NB4 (cell line): ENCODE data around the gene FOXD4L6.
"Not testable (repeated sequence)": the region's sequence is repeated elsewhere in the genome, so short reads cannot be mapped to it uniquely, and the experiment has no call there.

ENCODE experiments used
- DNase-seq: peaks from one replicate; pipeline ENCODE4 v3.0.0; 2010; ENCODE audit warnings: low read depth
- H3K4me3 ChIP-seq: one replicate; pipeline ENCODE4 v1.5.1; 2011; ENCODE audit warnings: mild to moderate bottlenecking, low read depth, low read length, moderate library complexity

FOXD4L6 gene

DNA sequence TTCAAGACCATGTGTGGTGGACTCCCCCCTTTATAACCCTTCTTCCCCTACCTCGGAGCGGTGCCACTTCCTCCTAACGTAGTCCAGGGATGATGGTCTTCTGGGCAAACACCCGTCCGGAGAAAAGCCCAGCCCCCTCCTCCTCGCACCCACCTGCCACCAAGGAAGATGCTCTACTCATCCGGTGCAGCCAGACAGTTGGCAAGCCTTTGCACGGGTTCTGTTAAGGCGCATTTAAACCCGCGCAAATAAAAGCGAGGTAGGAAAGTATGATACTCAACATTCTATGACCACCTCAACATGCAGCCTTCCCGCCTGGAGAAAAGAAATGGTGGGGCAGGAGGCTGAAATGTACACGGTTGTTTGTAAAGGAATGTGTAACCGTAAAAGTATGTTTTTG, at the start of gene FOXD4L6:
Gene FOXD4L6, minus strand, starts transcription at position 101 of the 400 bp plus-strand sequence. CDS start 298 bp downstream, outside the sequence.
- DNase-seq, H3K4me3 ChIP-seq: not testable (repeated sequence)

DNA sequence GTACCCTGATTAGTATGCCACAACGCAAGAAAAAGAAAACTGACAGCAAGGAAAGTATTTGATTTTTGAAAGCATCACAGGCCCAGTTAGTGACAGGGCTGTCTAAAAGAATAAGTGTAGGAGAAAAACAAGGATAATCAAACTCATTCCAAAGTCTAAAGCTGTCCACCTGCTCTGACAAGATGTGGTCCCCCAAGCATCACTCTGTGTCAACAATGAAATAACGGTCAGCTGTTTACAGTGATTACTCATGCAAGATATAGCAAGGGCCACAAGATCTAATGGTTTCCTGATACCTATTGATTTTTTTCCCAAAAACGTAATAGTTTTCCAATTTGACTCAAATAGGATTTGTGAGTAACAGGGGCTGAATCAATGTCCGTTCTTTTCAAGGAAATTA, 46.5 kb upstream of the FOXD4L6 start:
- H3K4me3 ChIP-seq, DNase-seq: not testable (repeated sequence)

DNA sequence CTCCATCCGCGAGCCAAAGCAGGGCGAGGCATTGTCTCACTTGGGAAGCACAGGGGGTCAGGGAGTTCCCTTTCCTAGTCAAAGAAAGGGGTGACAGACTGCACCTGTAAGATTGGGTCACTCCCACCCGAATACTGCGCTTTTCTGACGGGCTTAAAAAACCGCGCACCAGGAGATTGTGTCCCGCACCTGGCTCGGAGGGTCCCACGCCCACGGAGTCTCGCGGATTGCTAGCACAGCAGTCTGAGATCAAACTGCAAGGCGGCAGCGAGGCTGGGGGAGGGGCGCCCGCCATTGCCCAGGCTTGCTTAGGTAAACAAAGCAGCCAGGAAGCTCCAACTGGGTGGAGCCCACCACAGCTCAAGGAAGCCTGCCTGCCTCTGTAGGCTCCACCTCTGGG, 21.6 kb upstream of the FOXD4L6 start:
- not testable (repeated sequence) for DNase-seq, H3K4me3 ChIP-seq

DNA sequence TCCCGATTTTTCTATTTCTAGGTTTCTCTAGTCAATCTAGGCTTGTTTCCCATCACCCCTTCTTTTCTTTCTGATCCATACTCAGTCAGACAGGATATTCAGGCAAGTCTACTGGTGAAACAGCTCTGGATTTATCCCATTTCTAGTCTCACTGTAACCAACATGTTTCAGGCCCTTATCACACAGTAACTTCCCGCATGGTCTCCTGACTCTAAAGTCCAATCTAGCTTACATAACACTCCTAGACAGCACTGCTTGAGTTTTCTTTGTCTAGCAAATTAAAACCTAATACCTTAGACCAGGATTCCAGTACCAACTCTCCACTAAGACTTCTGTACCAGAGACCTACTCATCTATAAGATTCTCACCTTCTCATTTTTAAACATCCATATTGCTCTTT, 13.4 kb upstream of the FOXD4L6 start:
- DNase-seq, H3K4me3 ChIP-seq: not testable (repeated sequence)

DNA sequence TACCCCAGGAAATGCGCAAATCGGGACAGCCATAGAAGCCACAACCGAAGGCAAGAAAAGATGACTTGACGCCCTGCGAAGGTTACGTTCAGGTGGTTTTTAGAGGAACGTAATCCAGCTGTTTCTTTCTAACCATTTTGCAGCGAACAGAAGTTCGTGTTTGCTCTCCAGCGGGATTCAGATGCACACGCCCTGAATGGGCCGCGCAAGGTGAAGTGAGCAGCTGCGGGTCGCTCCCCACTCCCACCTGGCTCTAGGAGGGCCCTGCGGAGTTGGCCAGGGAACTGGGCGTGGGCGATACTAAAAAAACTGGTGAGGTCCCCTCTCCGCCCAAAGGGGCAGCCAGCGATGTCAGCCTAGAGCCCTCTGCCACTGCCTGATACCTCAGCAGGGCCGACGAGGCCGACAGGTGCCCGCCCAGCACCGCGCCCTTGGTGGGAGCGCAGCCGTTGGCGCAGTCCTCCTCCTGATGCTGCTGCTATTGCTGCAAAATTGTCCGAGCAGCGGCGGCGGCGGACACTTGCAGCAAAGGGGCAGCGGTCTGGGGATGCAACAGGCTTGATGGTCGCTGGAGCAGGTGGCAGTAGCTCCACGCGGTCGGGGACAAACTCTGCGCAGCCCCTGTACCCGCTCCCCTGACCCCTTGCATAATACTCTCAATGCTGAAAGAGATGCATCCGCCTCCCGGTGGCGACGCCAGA, 1.6 kb downstream of the FOXD4L6 start:
- not testable (repeated sequence) for DNase-seq, H3K4me3 ChIP-seq

DNA sequence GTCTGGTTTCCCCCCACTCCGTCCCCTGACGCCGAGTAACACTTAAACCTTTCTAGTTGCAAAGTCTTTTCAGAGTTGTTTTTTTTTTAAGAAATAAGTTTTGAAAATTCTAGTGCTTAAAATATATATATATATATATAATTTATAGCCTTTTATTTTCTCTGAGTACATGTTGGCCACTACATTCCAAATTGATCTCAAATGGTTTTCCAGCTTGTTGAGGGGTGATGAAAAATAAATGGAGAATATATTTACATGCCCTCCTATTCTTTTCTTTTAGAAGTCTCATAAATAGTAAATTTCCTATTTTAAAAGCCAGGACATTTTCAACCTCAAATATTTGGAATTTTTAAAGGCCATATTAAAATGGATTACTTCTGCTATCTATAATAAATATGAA, 2.5 kb downstream of the FOXD4L6 start:
- H3K4me3 ChIP-seq, DNase-seq: not testable (repeated sequence)

DNA sequence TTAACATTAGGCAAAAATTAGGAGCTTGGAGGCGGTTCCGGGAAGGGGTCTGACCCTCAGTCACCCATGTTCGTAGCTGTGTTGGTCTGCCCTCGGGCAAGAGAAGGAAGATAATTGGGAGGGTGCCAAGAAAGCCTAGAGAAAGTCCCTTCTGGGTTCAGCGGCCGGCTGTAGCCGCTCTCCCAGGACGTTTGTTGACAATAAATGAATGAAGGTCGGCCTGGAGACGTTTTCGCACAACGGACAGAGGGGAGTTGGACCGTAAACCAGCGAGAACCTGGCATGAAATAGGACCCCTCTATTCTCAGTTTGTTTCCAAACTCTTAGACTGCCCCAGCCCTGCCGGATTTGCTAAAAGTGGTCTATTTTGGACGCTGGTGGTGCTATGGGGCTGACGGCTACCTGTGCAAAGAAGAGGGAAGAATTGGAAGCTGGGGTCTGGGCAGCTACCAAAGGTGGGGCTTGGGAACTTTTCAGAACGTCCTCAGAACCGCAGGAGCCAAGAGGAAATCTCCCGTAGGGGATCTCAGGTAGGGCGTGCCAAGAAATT, 3.3 kb downstream of the FOXD4L6 start:
- not testable (repeated sequence) for H3K4me3 ChIP-seq, DNase-seq

DNA sequence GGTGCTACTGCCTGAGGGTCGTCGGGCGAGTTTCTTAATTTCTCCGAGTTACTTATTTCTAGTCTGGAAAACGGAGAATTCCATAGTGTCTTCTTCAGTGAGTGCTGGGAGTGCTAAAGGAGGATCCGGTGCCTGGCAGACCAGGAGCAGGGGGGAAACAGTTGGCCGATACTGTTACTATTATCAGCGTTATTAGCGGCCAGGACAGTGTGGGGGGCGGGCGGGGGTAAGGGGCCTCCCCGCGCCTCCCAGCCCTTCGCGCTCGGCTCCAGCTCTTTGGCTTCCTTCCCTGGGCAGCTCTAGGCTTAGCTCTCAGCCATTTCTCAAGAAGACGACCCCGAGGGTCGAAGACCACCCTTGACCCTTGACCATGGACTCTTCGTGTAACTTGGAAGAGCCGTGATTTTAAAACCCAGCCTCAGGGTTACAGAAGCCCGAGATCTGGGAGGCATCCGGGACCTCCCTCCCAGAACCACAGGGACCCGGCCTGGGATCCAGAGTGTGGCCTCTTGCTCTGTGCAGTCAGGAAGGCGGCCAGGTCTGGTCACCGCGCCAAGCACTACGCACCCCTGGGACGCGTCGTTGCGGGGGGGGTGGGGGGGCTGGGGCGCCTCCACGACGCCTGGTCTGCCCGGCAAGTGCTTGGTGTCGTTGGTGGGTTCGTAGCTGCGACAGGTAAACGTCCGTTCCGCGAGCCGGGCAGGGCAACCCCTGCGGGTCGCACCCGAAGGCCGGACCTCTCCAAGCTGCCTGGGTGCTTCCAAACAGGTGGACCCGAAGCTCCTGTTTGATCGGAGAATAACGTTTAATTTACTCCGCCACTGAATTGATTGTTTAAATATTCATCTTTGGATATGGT, 4.0 kb downstream of the FOXD4L6 start:
- not testable (repeated sequence) for DNase-seq, H3K4me3 ChIP-seq

DNA sequence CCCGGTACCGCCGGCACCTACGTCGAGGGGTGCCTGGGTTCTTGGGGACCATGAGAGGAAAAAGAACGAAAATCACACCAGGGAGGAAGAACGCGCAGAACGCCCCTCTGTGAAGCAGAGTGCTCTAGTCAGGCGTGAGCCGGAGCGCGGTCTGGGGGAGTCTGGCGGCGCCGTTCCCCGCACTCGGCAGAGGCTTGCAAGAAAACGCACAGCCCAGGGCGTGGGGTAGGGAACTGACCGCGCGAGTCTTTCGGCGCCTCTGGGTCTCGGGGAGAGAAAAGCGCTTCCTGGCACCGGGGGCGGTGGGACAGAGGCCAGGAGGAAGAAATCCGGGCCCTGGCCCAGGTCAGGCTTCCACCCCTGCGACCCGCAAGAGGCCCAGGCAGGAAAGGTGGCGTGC, 4.7 kb downstream of the FOXD4L6 start:
- not testable (repeated sequence) for DNase-seq, H3K4me3 ChIP-seq

DNA sequence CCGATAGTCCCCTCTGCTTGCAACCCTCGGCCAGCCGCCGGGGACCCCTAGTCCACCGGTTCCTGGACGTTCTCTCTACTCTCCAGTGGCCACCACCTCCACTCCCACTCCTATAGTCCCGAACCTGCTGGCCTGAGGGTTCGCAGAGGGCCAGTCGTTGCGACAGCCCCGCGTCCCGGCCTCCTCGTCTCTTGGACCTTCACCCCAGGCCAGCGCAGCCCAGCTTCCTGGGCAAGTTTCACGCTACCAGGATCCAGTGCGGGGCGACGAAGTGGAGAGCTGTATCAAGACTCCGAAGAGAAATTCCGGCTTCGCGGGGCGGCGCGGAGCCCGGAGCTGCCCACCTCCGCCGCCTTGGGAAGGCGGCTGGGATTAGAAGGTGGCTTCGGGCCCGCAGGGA, 5.1 kb downstream of the FOXD4L6 start:
- DNase-seq, result not testable (repeated sequence)

DNA sequence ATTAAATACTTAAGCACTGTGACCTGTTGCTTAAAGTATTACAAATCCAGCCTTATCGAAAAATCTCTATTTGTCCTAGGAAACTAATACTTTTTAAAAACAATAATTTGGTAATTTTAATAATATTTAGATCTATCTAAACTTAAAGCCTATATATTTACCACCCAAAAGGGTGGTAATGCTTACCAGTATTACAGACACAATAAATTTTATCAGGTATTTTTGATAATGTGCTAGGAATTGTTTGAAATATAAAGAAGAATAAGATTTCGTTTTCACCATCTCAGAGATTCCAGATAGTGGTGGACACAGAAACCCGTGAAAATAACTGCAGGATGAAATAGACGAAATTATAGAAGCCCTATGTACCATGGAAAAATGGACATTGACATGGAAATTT, 7.8 kb downstream of the FOXD4L6 start:
- not testable (repeated sequence) for H3K4me3 ChIP-seq, DNase-seq

More for the DNA sequence above, 5.1 kb downstream of the FOXD4L6 start:
- not testable (repeated sequence) for H3K4me3 ChIP-seq

DNA sequence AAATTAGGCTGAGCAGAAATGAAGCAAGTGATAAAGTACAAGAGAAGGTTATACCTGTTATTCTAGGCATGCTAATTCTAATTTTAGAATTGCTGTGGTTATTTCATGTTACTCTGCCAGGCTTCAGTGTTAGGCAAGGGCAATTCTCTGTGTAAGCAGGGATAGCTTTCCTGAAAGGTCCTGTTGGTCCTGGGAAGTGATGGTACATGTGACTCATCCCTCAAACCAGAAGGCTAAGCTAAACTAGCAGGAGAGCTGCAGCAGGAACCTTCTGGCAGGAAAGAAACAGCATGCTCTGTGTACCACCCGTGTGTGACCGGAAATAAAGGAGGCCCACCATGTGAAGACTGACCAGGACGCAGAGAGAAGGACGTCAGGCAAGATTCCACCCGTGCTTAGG, 8.8 kb downstream of the FOXD4L6 start:
- H3K4me3 ChIP-seq, DNase-seq: not testable (repeated sequence)

DNA sequence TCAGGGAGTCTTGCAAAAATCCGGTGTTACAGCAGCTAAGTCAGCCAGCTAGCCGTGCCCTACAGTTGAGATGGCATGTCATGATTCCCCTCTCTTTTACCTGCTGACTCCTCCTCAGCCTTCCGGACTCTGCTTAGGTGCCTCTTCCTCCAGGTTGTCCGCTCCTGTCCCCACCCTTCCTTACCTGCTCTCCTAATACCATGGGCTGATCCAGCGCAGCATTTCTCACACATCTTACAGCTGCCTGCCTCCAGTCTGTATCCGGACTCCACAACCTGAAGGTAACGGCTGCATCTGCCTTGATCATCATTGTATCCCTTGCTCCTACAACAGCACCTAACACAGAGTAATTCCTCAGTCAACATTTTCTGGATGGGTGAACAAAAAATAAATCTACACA, 9.2 kb downstream of the FOXD4L6 start:
- DNase-seq, H3K4me3 ChIP-seq: not testable (repeated sequence)

DNA sequence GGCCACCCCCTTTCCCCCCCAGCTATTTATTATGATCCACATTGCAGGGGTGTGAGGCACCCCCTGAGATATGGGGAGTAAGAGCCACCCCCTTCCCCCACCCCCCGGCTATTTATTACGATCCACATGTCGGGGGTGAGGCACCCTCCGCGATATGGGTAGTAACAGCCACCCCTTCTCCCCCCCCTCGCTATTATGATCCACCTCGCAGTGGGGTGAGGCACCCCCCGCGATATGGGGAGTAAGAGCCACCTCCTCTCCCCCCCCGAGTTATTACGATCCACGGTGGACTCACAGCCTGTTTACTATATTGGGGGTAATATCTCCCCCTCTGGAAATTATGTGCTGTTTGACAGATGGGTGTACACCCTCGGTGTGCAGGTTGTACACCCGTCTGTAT, 15.1 kb downstream of the FOXD4L6 start:
- H3K4me3 ChIP-seq, DNase-seq: not testable (repeated sequence)

DNA sequence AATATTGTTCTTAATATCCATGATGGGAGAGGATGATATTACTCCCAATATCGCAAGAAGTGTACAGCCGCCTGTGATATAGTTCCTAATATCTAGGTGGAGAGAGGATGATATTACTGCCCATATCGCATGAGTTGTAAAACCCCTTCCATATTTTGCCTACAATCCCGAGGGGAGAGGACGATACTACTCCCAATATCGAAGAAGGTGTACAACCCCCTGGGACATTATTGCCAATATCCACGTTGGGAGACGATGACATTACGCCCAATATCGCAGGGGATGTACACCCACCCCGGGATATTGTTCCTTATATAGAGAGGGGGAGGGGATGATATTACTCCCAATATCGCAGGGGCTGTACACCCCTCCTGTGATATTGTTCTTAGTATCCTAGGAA, 17.1 kb downstream of the FOXD4L6 start:
- H3K4me3 ChIP-seq, DNase-seq: not testable (repeated sequence)

DNA sequence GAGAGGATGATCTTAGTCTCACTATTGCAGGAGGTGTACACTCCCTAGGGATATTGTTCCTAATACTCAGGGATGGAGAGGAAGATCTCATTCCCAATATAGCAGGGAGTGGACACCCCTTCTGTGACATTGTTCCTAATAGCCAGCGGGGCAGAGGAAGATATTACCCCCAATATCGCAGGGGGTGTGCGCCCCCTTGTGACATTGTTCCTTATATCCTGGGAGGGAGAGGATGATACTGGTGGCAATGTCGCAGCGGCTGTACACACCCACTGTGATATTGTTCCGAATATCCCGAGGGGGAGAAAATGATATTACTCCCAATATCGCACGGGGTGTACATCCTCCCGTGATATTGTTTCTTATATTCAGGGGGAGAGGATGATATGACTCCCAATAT, 17.6 kb downstream of the FOXD4L6 start:
- DNase-seq, H3K4me3 ChIP-seq: not testable (repeated sequence)

DNA sequence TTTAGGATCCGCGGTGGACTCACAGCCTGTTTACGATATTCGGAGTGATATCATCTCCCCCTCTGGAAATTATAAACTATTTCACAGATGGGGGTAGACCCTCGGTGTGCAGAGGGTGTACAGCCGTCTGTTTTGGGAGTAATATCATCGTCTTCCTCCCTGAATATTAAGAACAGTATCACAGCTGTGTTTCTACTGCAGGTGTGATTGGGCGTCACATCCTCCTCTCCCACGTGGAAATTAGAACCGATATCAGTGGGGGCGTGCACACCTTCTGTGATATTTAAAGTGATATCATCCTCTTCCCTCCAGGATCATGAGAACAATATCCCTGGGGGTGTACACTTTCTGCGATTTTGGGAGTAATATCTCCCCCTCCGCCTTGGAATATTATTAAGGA, 19.2 kb downstream of the FOXD4L6 start:
- not testable (repeated sequence) for DNase-seq

DNA sequence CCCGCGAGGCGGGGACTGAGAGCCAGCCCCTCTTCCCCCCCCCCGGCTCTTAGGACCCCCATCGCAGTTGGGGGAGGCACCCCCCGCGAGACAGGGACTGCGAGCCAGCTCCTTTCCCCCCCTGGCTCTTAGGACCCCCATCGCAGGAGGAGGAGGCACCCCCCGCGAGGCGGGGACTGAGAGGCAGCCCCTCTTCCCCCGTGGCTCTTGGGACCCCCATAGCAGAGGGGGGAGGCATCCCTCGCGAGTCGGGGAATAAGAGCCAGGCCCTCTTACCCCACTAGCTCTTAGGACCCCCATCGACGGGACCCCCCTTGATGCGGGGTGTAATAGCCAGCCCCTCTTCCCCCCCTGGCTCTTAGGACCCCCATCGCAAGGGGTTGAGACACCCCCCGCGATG, 19.7 kb downstream of the FOXD4L6 start:
- not testable (repeated sequence) for DNase-seq, H3K4me3 ChIP-seq

More for the DNA sequence above, 19.2 kb downstream of the FOXD4L6 start:
- not testable (repeated sequence) for H3K4me3 ChIP-seq

DNA sequence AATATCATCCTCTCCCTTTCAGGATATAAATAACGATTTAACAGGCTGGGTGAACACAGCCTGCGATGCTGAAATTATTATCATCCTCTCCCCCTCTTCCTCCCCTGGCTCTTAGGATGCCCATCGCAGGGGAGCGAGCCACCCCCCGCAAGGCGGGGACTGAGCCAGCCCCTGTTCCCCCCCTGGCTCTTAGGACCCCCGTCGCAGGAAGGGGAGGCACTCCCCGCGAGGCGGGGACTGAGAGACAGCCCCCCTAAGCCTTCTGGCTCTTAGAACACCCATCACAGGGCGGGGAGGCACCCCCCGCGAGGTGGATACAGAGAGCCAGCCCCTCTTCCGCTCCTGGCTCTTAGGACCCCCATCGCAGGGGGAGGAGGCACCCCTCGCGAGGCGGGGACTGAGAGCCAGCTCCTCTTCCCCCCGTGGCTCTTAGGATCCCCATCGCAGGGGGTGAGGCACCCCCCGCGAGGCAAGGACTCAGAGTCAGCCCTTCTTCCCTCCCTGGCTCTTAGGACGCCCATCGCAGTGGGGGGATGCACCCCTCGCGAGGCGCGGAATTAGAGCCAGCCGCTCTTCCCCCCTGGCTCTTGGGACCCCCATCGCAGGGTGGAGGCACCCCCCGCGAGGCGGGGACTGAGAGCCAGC, 21.9 kb downstream of the FOXD4L6 start:
- H3K4me3 ChIP-seq, DNase-seq: not testable (repeated sequence)
